HFF-Myc (cell line): ENCODE data around the gene SEPTIN12.

Experiments
- DNase-seq: peaks from one replicate; pipeline ENCODE4 v3.0.0-alpha.2; 2011; ENCODE audit warnings: low read depth; ENCODE audit errors: extremely low read depth
- H3K4me3 ChIP-seq: replicated peaks from 2 replicates; pipeline ENCODE4 v1.5.1; 2011; ENCODE audit warnings: low read depth, mild to moderate bottlenecking, control low read depth, low read length
- TF ChIP-seq, protein P1 (sequence below): IDR thresholded peaks from 2 replicates; pipeline ENCODE4 v1.5.1; 2012; ENCODE audit warnings: mild to moderate bottlenecking, low read depth, low read length, control low read depth; ENCODE audit errors: missing control alignments

SEPTIN12 gene

DNA sequence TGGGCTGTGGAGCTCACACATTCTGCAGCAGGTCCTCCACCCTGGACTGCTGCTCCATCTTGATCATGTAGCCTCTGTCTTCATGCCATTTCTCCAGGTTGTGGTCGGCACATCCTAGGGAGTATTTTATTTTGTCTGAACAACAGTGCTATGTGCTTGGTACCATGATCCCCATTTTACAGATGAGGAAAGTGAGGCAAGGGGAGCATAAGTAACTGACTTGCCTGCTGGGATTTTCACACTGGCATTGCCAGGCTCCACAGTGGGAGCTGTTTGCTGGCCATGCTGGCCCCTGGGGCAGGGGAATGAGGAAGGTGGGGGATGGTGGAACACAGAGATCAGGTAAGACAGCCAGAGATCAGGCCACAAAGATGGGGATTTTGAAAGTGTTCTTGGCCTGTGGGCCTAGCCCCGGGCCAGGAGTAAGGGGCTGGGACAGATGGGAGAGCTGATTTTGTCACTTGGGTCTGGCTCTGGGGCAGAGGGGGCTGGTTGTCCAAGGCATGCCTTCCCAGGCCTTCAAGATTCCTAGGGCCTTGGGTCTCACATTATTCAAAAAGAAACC is 11.9 kb downstream of the SEPTIN12 start:
- TF ChIP-seq, protein P1, sequence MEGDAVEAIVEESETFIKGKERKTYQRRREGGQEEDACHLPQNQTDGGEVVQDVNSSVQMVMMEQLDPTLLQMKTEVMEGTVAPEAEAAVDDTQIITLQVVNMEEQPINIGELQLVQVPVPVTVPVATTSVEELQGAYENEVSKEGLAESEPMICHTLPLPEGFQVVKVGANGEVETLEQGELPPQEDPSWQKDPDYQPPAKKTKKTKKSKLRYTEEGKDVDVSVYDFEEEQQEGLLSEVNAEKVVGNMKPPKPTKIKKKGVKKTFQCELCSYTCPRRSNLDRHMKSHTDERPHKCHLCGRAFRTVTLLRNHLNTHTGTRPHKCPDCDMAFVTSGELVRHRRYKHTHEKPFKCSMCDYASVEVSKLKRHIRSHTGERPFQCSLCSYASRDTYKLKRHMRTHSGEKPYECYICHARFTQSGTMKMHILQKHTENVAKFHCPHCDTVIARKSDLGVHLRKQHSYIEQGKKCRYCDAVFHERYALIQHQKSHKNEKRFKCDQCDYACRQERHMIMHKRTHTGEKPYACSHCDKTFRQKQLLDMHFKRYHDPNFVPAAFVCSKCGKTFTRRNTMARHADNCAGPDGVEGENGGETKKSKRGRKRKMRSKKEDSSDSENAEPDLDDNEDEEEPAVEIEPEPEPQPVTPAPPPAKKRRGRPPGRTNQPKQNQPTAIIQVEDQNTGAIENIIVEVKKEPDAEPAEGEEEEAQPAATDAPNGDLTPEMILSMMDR = no peak
- no peak for DNase-seq
- no peak overlapping the region for H3K4me3 ChIP-seq

DNA sequence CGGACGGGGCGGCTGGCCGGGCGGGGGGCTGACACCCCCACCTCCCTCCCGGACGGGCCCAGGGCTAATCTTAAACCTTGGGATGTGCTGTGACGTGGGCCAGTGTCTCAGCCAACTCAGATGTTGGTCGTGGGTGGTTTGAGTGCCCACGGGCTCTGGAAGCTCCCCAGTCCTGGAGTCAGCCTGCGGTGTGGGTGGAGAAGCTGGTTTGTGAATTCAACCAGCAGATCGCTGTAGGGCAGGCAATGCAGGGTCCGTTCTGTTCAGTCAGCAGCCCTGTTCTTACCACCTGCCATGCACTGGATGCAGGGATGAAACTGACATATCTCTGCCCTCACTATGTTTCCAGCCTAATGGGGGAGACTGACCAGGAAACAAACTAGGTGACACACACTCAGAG is 13.1 kb downstream of the SEPTIN12 start:
- TF ChIP-seq, protein P1 = no peak
- no peak overlapping the region for H3K4me3 ChIP-seq
- DNase-seq = no peak

GRCh38 chr16:4772351-4772750 is 15.8 kb downstream of the SEPTIN12 start:
- H3K4me3 ChIP-seq = no peak overlapping the region
- TF ChIP-seq, protein P1 = no peak
- no peak for DNase-seq

- no peak overlapping the region for H3K4me3 ChIP-seq
- TF ChIP-seq, protein P1 = no peak
- DNase-seq = no peak
Measured at GRCh38 chr16:4771646-4772045, 16.5 kb downstream of the SEPTIN12 start.

- TF ChIP-seq, protein P1 = no peak
- no peak for DNase-seq
- H3K4me3 ChIP-seq = peak overlapping the region; percentile 46
Measured at GRCh38 chr16:4769306-4769638, 18.9 kb downstream of the SEPTIN12 start.

- DNase-seq = peak; percentile 83
- H3K4me3 ChIP-seq = peak overlapping the region; percentile 46
- TF ChIP-seq, protein P1 = no peak
Measured at GRCh38 chr16:4768549-4769305, 19.4 kb downstream of the SEPTIN12 start.
